ENCODE data around the gene KCTD8.

DNA sequence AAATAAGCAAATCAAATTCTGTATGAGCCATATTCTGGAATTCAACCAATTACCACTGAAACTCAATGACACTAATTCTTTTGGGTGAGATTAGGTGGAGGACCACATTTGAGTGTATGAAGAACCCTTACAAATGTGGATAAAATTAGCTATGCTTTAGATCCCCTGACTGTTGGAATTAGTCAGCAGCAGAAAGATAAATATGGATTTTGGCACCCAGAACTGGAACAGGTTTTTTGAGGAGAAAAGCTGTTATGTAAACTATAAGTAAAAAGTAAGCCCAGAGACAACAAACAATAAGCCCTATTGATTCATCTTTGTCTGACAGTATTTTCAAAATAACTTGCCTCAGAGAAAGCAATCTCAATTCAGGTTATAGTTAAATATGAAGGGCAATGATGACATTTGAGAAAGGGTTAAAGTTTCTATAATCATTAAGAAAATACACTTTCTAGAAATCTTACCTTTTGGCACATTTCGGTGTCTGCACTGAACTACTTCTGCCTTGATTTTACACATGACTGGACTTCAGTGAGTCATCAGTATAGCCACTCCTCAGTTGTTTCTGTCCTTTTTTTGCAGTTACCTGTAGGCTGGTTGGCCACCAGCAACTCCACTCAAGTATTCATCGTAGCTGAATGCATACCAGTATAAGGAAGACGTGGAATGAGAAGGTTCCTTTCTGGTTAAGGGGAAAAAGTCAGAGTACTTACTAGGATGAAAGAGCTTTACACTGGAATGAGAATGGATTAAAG is 80.0 kb downstream of the KCTD8 start:
- TF ChIP-seq CTCF (IDR thresholded peaks at IDR 0.05) (no peak), POLR2A (IDR thresholded peaks at IDR 0.05) (no peak)
